ENCODE results near the gene TSPAN17.

DNA sequence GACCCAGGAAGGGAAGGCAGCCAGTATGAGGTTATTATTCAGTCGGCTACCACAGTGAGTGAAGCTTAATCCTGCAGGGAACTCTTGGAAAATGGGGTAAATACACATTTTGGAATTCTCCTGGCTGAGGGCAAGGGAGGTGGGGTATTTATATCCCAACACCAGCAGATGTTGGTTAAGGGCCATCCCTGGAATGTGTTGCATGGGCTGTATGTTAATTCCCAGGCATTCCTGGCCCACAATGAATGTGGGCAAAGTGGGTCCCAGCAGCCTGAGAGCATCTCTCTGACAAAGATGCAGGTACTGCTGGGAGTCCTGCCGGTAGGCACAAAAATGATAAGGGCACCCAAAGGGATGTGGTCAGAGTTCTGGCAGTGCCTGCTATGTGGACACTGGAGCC lies 34.4 kb upstream of the TSPAN17 start:
- TF ChIP-seq CTCF (conservative IDR thresholded peaks at IDR 0.05; ENCODE audit: low read depth in 2 of 2) (no peak), JUNB (IDR thresholded peaks at IDR 0.05; ENCODE audit: unreplicated experiment) (no peak), EZH2 (IDR thresholded peaks at IDR 0.05; ENCODE audit: low read depth, unreplicated experiment) (no peak), POLR2AphosphoS5 (IDR thresholded peaks at IDR 0.05; ENCODE audit: low read depth) (no peak)
- TF ChIP-seq, protein P1, sequence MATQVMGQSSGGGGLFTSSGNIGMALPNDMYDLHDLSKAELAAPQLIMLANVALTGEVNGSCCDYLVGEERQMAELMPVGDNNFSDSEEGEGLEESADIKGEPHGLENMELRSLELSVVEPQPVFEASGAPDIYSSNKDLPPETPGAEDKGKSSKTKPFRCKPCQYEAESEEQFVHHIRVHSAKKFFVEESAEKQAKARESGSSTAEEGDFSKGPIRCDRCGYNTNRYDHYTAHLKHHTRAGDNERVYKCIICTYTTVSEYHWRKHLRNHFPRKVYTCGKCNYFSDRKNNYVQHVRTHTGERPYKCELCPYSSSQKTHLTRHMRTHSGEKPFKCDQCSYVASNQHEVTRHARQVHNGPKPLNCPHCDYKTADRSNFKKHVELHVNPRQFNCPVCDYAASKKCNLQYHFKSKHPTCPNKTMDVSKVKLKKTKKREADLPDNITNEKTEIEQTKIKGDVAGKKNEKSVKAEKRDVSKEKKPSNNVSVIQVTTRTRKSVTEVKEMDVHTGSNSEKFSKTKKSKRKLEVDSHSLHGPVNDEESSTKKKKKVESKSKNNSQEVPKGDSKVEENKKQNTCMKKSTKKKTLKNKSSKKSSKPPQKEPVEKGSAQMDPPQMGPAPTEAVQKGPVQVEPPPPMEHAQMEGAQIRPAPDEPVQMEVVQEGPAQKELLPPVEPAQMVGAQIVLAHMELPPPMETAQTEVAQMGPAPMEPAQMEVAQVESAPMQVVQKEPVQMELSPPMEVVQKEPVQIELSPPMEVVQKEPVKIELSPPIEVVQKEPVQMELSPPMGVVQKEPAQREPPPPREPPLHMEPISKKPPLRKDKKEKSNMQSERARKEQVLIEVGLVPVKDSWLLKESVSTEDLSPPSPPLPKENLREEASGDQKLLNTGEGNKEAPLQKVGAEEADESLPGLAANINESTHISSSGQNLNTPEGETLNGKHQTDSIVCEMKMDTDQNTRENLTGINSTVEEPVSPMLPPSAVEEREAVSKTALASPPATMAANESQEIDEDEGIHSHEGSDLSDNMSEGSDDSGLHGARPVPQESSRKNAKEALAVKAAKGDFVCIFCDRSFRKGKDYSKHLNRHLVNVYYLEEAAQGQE (IDR thresholded peaks at IDR 0.05; ENCODE audit: unreplicated experiment): no peak
